Ecto neural progenitor cell (in vitro differentiated cells): ENCODE data around the gene SEC22B.
"Not testable (repeated sequence)": the region's sequence is repeated elsewhere in the genome, so short reads cannot be mapped to it uniquely, and the experiment has no call there.

Source experiments
- DNase-seq: peaks from one replicate; pipeline ENCODE4 v3.0.0-alpha.2; 2018; ENCODE audit warnings: low spot score

SEC22B gene

DNA sequence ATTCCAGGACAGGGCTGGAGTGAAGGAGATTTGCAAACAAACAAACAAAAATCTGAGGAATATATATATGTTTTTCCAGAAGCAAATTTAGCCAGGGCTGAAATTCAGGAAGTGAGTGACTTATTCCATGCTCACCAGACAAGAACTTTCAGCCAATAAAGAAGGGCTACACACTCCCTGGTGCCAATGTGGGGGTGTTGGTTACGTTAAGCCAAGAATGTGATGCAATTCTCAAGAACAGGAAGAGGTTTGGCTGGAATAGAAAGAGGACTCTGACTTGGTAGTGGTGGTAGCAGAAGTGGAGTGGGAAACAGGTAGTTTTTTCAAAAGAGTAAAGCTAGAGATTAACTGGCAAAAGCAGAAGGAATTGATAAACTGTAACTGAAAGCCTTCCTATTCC lies 31.7 kb downstream of the SEC22B start:
- DNase-seq: not testable (repeated sequence)

DNA sequence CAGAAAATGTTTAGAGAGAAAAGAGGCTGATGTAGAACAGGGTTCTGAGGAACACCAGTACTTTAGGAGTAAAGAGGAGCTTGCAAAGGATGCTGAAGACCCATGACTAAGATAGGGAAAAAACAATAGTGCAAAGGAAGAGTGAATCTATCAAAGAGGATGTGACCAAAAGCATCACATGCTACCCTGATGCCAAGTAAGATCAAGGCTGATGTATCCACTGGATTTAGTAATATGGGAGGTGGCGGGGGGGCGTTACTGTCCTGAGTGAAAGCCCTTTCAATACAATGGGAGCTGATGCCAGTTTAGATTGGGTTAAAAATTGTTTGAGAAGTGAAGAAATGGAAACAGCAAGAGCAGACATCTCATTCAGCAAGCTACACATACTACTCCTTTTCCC lies 32.2 kb downstream of the SEC22B start:
- not testable (repeated sequence) for DNase-seq

DNA sequence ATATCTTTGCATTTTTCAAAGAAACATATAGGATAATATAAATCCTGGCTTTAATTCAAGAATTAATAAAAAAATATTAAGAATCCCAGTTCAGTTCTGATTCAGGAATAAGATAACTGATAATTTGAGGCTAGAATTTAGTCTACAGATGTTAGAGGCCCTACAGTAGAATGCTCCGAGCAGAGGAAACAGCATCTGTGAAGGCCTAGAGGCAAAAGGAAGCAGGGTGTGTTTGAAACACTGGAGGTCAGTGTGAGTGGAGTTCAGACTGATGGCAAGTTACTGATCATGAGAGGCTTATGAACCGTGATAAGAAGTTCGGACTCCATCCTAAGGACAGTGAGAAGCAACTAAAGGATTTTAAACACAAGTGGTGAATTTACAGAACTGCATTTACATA lies 33.0 kb downstream of the SEC22B start:
- not testable (repeated sequence) for DNase-seq

DNA sequence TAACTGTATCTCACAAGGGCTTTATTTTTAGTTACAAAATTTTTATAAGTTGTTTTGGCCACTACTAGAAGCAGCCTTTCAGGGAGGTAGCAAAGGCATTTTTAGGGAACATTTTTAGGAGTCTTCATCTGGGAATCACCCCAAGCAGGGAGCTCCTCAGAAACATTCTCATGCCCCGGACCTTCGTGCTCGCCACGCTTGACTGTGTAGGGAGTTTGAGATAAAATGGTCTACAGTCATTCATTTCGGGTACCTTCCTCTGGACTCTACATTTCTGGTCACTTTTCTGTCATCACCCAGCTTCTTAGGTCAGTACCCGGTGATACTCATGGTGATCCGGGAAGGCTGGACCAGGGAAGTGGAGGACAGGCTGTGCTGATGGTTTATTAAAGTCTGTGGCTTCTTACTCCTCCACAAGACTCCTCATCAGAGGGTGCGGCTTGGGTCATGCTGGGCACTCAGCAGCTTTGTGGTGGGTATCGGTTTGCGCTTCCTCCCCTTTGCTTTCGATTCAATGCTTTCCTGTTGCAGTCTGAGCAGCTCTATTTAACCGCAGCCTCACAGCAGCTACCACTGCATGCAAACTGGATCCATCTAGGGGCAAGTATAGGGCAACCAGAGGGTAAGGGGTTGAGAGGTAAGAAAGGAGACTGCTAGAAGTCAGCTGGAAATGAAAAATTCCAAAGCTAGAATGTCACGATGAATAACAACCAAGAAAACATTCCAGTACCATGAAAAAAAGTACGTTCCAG lies 33.6 kb downstream of the SEC22B start:
- not testable (repeated sequence) for DNase-seq

DNA sequence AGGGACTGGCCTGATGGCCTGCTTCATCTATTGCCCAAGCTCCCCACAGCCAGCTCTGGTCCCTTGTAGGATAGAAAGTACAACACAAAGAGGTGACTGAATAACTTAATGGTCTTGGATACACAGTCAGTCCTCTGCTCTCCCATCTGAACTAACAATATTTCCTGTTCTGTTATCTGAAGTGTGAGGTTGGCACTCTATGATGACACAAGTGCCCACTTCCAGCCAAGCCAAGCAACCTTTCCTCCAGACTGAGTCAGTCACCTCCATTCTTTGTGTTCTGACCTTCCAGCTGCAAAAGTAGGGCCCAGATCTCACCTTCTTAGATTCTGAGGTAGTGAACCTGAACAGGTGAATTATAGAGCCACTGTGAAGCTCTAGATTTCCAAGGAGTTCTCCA lies 34.5 kb downstream of the SEC22B start:
- not testable (repeated sequence) for DNase-seq

DNA sequence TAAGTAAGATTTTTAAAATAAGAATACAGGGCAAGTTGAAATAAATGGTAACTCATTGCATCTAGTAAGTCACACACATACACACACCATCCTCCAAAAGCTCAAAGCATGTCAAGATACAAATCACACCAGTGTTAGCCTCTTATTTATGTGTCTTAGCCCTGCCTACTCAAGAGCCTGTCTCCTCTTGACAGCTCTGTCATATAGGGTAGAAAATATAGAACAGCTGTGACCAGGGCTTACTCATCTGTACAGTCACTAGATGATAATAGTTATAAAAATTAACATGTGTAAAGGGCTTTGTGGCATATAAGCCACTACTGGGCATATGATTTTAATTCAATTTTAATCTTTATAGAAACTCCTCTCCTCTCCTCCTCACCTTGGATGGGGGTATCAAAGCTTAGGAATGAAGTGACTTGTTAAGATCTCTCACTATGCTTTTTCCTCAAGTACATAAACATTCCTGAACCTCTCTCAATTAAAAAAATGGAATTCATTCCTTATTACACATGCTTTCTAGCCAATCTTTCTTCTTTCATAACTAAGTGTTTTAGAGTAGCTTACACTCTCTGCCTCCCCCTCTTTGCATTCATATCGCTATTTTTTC lies 35.6 kb downstream of the SEC22B start:
- DNase-seq: not testable (repeated sequence)

DNA sequence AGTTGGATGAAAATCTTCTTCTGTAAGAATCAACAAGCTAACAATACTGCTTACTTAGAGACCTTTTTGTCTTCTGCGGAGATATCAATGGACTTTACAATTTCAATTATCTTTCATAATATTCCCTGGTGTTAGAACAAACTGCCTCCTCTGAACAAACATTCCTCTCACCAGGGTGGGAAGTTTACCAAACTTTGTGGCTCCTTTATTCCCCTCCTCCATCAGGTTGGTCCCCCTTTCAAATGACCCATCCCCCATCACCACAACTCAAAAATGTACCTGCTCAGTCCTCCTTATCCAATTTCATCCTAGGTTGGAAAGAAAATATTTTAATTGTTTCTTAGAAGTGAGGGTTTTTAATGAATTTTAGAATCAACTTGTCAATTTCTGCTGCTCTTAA lies 40.2 kb downstream of the SEC22B start:
- not testable (repeated sequence) for DNase-seq

DNA sequence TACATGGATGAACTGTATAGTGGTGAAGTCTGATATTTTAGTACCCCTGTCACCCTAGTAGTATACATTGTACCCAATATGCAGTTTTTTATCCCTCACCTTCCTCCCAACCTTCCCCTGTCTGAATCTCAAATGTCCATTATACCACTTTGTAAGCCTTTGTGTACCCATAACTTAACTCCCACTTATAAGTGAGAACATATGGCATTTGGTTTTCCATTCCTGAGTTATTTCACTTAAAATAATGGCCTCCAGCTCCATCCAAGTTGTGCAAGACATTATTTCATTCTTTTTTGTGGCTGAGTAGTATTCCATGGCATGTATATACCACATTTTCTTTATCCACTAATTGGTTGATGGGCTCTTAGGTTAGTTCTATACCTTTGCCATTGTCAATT lies 42.4 kb downstream of the SEC22B start:
- DNase-seq: not testable (repeated sequence)

DNA sequence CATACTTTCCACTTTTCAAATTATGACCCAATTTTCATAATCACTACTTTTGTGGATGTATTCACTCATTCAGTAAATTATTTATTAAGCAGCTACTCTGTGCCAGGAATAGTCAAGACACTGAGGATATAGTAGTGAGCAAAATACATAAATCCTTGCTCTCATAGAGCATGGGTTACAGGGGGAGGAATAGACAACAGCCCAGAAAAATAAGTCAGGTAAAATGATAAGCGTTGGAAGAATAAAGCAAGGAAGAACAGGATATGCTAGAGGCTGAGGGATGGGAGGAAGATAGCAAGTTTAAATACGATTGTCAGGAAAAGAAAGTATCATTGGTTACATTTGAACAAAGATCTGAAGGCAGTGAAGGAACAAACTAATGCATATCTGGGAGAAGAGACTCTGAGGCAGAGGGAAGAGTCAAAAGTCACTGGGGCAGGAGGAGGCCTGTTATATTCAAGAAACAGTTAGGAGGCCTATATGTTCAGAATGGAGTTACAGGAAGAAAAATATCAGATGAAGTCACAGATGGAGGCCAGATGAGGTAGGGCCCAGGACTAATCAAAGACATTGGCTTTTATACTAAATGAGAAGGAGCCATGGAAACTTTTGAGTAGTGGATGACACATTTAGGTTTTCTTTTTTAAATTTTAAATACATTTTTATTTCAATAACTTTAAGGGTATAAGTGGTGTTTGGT lies 42.9 kb downstream of the SEC22B start:
- DNase-seq: no peak

DNA sequence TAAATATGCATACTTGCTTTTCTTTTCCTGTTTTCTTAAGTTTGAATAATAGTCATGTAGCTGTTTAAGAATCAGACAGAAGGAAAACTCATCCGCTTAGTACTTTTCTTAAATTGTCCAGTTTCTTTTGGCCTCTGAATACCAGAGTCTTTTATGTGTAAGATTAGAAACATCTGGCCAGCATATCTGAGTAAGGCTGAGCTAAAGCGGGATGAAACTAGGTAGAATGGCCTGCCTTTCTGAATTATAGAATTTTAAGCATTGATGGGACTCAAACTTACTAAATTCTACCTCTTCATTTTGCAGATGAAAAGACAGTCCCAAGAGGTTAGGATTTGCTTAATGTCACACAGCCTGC lies 43.9 kb downstream of the SEC22B start:
- DNase-seq: not testable (repeated sequence)

DNA sequence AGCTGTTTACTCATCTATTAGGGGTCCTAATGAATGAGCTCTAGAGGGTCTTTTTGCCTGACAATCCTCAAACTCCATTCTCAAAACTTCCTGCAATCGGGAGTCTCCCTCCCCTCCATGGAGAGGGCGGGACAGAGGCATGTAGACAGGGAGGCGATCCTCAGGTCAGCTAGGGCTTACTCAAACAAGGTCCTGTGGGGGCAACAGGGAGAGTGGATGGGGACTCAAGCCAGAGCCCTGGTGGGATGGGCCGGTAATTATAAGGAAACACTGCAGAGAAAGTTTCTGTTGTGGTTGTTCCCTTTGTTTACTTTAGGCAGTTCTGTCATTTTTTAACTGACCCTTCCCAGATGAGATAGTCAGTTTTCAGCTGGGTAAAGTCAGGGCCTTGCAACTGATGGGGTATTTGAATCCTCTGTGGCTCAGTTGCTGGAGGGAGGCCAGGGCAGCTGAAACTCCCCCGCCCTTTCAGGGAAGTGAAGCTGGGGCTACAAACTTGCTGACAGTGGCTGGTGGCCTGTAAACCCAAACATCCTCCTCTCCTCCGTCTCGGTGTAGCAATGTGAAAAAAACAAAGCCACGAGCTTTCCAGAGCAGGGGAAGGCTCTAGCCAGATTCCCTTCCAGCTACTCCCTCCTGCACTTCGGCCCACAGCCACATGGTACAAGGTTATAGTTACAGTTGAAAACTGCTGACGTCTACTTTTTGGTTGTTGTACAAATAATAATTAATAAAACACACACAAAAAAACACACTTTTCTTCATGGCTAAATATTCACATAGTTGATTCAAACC lies 44.5 kb downstream of the SEC22B start:
- DNase-seq: not testable (repeated sequence)

DNA sequence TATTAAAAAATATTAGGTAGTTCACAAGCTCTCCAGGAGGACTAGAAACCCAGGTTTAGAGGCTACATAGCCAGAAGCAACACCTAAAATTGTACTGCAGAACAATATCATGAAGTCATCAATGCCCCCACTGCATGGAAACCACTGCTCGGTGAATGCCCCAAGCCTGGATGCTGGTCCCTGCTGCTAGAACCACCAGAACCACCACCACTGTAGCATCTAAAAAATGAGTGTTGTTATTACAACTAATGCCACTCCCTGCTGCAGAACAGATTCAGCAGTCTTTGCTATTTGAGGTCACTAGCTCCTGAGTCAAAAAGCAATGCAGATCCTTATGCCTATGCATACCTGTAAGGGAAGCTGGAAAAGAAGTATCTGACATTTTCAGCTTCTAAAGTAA lies 48.4 kb downstream of the SEC22B start:
- not testable (repeated sequence) for DNase-seq

DNA sequence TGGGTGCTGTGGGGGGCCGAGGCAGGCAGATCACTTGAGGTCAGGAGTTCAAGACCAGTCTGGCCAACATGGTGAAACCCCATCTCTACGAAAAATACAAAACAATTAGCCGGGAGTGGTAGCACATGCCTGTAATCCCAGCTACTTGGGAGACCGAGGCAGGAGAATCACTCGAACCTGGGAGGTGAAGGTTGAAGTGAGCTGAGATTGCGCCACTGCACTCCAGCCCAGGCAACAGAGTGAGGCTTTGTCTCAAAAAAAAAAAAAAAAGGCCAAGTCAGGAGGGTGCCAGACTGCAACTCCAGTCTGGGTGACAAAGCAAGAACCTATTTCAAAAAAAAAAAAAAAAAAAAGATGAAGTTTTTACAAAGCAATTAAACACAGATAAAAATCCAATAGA lies 50.1 kb downstream of the SEC22B start:
- DNase-seq: not testable (repeated sequence)

DNA sequence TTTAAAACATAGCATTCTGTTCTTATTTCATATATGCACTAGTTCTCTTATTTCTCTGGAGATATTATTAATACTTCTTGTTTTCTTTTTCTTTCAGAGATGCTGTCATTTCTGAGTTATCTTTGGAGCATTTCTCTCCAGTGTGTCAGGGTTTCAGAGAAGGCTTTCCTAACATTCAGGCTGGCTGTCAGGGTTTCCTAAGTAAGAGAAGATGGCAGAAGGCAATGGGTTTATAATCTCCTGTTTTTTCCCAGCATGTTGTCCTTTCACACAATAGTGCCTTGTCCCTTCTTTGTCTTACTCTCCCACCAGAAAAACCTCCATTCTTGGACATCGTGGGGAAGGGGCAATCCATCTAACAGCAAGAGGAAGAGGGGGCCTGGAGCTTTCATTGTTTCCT lies 51.7 kb downstream of the SEC22B start:
- DNase-seq: not testable (repeated sequence)

DNA sequence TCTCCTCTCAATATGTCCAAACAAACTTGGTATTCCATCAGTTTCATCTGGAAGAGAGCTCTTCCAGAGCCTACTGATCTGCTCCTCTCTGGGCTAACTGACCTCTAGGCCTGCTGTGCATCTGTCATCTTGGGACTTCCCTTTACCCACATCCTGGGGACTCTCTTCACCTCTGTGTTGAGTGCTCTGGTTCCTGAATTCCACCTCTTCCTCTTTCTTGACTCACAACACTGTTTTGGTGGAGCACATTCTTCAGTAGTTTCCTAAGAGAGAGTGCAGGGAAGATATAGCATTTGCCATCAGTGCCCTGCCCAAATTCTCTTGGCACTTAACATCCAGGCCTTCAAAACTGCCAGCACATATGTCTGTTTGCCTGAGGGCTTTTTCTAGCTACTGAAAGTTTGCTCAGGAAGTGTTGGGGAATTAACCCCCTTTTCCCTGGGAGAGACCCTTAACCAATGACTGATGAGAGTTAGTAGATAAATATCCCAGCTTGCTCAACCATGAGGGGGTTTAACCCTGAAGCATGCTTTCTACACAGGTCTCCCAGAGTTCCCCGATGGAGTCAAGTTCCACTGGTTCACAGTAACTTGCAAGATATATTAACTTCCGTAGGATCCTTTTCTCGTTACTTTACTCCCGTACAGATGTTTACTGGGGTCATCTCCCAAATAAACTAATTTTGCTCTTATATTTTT lies 52.4 kb downstream of the SEC22B start:
- DNase-seq: not testable (repeated sequence)

DNA sequence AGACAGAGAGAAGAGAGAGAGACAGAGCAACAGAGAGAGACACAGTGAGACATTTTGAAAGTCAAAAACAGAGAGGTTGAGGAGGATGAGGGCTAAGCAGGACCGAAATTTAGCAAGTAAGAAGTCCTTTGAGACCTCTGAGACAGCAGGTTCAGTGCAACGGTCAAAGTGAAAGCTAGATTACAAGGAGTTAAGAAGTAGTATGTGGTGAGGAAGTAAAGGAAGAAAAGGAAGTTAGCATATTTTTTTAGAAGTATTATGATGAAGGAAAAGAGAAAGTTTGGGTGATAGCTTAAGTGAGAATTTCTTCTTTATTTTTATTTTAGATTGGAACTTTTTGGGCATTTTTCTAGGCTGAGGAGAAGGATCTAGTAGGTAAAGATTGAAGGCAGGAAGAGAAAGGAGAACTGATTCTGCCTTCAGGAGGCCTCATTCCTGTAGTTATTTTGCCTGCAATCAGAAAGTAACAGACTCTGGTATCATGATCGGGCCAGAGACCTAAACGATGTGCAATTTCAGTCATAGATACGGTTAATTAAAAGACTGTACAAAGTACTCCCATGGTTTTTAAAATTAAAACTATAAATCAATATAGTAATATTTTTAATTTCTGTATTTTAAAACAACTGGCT lies 53.9 kb downstream of the SEC22B start:
- not testable (repeated sequence) for DNase-seq

DNA sequence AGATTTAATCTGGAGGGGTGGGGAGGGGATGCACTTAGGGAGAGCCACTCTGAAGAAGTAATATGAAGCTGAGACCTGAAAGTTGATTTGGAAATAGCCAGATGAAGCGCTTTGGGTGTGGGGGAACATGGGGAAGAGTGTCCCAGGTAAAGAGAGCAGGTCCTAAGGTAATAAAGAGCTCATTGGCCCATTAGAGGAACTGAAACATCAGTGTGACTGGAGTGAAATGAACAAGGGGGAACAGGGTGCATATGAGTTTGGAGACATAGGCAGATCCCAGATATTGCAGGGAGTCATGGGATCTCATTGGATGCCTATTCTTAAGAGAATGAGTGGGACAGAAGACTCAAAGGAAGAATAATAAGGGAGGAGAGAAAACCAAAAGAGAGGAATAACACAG lies 54.5 kb downstream of the SEC22B start:
- DNase-seq: not testable (repeated sequence)

DNA sequence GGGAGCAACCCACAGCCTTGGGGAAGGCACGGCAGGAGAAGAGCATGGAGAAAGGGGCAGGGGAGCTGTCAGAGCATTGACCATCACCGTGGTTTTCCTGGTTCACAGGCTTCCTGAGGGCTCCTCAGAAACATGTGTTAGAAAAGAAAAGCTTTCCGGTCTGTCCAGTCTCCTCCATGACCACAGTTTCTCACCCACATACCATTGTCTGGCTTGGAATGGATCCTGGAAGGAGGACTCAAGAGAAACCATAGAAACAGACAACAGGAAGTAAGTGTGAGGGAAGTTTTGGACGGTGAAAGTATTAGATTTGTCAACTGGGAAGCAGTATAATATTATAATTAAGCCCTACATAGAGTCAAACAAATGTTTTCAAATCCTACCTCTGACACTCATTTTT lies 55.8 kb downstream of the SEC22B start:
- DNase-seq: not testable (repeated sequence)

DNA sequence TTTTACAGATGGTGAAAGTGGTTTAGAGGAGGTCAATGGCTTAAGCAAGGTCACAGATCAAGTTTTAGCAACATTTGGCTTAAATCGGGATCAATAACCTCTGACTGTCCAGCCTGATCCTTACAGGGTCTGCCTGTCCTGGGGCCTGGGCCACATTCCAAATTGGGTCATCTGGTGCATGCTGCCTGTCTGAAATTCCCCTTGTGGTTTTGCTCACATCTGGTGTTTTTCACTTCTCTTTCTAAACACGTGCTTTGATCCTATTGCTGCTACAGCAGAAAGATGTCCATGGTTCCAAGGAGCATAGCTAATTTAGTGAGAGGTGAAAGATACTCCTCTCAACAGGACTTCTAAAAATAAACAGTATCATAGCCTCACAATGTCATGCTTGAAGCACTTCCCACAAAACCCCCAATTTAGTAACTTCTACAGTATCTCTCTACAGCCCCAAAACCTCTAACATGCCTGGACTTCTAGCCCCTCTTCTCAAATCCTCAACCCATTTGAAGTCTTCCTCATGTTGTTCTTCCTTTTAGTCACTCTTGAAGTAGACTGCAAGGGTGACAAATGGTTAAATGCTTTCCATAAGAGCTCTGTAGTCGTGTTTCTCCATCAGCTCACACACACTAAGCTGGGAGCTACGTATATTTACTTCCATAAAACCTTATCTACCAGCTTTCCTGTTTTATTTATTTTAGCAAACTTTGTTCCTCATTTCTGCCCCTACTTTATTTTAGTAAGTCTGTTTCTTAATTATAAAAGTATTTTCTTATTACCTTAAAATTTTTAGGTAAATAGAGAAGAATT lies 58.7 kb downstream of the SEC22B start:
- DNase-seq: not testable (repeated sequence)

DNA sequence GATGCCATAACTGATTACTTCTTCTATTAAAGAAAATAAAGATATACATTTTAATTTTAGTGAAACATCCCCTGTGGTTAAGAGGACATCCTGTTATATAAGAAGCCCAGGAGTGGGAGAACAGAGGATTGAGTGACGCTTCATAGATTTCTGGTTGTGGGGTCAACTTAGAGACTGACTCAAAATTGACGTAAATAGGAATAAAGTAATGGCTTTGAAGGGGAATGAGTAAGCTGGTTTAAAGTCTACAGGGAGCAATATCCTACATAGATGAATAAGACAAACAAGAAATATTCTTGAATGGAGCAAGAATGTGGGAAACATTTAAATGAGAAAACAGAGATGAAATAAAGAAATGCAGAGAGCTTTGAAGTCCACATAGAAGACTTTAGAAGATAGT lies 60.2 kb downstream of the SEC22B start:
- DNase-seq: not testable (repeated sequence)
